TTC549 (cell line): Measurements from ENCODE around the gene ZNF14.
A peak's percentile ranks its signal among the peaks of the same experiment; 100 is the strongest.
"Not testable (repeated sequence)": the region's sequence is repeated elsewhere in the genome, so short reads cannot be mapped to it uniquely, and the experiment has no call there.

Source experiments
- FAIRE-seq: peaks from 2 replicates; lab custom pipeline; 2012; peaks lifted over from hg19 to GRCh38; lab: Jason Lieb, UNC

ZNF14 gene

DNA sequence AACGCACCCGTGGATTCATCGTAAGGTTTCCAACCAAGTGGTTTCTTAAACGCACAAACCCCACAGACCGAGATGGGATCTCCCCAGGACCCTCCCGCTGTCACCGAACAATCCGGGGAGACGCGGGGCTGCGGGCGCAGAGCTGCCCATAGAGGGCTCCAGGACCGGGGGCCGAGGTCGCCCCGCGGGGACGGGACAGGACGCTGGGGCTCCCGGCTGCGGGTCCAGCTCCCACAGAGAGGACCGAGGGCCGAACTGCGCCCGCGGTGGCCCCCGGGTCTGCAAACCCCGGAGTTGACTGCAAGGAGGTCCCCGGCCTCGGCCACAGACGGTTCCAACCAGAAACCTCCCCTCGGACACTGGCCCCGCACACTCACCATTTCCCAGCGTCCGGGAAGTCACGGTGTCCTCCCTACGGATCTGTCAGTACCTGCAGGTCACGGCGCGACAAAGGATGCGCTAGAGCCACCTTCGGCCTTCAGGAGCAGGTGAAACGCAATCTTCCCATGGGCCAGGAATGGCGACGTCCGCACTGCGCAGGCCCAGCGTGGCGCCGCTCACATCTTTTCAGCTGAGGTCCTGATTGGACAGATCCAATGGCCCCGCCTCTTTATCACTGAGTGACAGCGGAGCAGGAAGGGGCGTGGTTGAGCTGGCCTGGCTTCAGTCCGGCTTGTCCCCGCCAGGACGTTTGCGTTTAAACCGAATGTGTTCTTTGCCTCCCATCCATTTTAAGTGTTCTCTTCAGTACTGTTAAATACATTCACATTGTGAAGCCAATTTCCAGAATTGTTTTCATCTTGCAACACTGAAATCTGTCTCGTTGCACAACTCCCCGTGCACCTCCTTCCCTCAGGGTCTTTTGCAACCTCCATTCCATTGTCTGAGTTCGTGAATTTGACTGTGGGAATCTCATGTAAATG lies at the start of gene ZNF14:
Gene ZNF14 (minus strand): TSS at position 534 of the 923 bp plus-strand sequence. CDS start 154 bp downstream, at position 380.
- peak; percentile 87 for FAIRE-seq

GRCh38 chr19:19781791-19782190 lies 48.9 kb upstream of the ZNF14 start:
- FAIRE-seq = not testable (repeated sequence)

- FAIRE-seq = no peak
Measured at GRCh38 chr19:19778666-19779065, 45.8 kb upstream of the ZNF14 start.

DNA sequence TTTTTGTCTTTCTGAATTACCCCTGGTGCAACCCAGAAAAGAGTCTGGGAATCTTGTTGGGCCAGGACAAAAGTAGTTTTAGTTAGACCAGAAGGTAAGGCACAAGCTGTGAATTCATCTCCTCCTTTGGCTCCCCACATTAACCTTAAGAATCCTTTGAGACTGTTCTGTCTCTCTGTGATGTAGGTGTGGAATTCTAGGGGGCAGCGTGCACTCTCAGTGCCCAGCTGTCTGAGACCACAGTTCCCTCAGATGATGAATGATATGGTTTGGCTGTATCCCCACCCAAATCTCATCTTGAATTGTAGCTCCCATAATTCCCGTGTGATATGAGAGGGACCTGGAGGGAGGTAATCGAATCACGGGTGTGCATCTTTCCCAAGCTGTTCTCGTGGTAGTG lies 44.8 kb upstream of the ZNF14 start:
- no peak for FAIRE-seq

GRCh38 chr19:19776206-19777008 lies 43.5 kb upstream of the ZNF14 start:
- FAIRE-seq = peak; percentile 97

GRCh38 chr19:19775891-19776205 lies 42.9 kb upstream of the ZNF14 start:
- no peak for FAIRE-seq

DNA sequence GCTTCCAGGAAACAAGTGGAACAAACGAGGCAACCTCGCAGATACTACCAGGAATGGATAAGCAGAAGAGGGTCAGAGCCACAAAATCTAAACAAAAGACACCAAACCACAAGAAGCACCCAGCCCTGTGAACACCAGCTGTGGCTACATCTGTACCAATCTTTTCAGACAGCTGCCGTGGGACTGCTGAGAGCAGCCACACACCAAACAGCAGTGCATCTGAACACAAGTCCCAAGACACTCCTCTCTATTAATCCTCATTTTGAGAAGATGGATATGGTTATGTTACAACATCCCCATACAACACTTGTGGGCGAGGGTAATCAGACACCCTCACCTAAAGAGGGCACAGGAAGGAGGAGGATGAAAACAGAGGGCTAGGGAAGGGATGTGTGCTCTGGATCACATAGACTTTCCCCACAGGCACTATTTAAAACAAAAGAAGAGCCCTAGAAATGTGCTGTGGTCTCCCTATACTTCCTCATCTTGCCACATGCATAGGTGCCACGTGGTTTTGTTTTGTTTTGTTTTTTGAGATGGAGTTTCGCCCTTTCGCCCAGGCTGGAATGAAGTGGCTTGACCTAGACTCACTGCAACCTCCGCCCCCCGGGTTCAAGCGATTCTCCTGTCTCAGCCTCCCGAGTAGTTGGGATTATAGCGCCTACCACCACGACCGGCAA lies 41.6 kb upstream of the ZNF14 start:
- no peak for FAIRE-seq

DNA sequence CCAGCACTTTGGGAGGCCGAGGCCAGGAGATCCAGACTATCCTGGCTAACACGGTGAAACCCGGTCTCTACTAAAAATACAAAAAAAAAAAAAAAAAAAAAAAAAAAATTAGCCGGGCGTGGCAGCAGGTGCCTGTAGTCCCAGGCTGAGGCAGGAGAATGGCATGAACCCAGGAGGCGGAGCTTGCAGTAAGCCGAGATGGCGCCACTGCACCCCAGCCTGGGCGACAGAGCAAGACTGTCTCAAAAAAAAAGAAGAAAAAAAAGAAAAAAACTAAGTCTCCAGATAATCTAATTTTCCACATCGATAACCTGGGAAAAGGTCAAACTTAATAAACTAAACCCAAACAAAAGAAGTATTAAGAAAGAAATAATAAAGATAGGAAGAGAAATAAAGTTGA lies 39.1 kb upstream of the ZNF14 start:
- not testable (repeated sequence) for FAIRE-seq

DNA sequence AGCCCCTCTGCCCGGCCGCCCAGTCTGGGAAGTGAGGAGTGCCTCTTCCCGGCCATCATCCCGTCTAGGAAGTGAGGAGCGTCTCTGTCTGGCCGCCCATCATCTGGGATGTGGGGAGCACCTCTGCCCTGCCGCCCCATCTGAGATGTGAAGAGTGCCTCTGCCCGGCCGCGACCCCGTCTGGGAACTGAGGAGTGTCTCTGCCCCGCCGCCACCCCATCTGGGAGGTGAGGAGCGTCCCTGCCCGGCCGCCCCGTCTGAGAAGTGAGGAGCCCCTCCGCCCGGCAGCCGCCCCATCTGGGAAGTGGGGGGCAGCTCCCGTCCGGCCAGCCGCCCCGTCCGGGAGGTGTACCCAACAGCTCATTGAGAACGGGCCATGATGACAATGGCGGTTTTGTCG lies 37.1 kb upstream of the ZNF14 start:
- not testable (repeated sequence) for FAIRE-seq

DNA sequence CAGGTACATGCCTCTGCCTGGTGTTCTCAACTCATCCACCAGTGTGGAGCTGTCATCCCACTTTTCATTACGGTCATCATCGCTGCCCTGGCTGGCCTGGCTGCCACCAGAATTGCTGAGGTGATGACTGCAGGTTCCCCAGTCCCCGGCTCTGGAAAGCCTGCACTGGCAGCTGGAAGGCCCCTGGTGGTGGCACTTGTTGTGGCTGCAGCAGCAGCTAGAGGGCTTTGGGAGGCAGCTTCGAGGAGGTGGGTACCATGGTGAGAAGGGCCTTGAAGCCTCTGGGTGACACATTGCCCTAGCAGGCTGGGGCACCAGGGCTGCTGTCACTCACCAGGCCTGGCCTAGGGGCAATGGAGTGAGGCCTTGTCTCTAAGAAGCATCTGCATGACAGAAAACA lies 25.3 kb upstream of the ZNF14 start:
- FAIRE-seq = no peak

GRCh38 chr19:19752760-19753403 lies 20.0 kb upstream of the ZNF14 start:
- no peak for FAIRE-seq

- FAIRE-seq = no peak
Measured at GRCh38 chr19:19751846-19752245, 18.9 kb upstream of the ZNF14 start.

DNA sequence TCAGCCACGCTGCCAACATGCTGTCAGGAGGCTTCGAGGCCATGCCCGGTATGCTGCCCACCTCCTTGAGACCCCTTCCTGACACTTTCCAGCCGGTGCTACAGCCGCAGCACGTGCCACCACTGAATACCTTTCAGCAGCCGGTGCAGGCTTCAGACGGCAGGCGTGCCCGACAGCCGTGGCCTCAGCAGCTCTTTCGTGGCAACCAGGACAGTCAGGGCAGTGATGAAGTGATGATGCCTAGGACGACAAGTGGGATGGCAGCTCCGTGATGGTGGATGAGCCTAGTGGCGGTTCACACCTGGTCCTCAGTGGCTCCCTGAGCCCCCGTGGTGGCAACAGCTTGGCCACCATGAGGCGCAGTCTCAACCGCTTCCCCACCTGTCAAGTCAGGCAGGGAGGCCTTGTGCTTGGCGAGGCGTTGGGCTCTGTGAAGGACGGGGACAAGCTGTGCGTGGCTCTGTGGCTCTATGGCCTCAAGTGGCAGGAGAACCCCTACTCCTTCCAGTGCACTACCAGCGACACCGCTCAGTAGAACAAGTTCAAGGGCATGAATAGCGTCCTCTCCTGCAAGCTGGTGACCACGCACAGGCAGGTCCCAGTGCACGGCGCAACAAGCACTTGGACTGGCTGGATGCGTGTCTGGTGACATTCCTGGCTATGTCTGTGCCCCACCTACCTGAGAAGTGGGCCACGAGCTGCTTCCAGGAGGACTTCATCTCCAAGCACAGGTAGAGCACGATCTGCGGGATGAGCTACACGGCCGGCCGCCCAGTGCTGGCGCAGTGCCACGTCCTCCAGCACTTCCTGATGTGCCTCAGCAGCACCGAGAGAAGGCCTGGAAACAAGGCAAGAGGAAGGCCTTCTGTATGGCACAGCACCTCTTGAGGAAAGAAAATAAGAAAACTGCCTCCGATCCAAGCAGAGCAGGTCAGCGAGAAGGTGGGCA lies 18.2 kb upstream of the ZNF14 start:
- FAIRE-seq = no peak

DNA sequence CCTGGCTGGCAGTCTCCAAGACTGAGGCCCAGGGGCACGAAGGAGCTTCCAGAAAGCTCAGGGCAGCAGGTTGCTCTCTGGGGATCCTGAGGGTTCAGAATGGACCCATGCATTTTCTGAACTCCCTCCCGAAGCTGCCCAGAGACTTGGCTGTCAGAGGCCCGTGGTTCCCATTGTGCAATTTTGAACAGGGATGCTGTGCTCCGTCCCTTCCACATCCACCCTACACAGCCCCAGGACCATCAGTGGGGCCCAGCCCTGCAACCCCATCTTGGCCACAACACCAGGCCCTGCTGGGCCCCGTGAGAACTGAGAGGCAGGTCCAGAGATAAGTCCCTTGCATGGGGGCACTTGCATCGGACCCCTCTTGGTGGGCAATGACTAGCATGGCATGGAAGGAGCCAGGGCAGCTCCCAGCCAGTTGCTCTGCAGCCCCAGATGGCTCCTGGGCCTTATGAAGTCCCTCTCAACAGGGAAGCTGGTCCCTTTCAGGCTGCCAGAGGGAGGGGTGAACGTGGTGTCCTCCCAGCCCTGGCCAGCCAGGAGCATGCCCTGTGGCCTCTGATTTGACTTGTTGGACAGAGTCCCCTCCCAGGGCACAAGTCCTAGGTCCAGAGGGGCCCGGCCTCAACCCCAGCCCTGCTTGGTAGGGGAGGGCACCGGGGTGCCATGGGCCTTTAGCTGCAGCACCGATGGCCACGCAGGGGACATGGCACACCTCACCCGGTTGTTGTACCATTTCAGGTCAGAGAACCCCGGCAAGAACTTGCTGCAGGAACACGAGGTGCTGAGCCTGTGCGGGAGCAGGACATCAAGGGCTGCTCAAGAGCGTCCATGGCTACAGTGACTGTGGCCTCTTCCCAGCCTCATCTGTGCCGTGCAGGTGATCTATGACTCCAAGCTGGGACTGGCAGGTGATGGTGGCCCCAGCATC lies 17.3 kb upstream of the ZNF14 start:
- no peak for FAIRE-seq

DNA sequence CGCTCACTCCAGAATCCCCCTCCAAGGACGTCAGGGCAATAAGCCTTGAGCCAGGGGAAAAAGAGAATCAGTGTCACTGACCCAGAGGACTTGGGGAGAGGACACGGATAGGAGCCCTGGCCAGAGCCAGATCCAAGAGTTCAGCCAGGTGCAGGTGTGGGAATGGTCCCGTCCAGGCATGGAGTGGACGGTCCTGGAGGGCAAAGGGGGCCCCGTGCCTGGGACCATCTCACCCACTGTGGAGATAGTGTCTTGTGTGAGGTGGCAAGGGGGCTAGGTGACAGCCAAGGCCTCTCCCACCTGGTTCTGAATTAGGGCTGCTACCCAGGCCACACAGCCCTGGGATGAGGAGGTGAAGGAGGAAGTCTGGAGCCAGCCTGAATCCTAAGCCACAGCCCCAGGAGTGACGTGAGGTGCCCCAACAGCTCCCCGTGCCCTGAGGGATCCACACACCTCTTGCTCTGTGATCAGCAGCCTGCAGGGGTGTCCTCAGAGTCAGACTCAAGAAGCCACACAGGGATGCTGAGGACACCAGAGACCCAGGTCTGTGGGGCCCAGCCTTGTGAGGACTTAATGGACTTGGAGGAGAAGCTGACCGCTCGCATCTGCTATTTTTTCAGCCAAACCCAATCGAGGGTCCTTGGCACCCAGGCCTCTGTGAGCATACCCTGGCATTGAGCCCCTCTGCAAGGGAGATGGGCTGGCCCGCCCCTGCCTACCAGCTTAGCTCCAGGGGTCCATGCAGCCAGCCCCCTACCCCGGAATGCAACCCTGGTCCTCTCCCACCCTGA lies 16.4 kb upstream of the ZNF14 start:
- FAIRE-seq = no peak

DNA sequence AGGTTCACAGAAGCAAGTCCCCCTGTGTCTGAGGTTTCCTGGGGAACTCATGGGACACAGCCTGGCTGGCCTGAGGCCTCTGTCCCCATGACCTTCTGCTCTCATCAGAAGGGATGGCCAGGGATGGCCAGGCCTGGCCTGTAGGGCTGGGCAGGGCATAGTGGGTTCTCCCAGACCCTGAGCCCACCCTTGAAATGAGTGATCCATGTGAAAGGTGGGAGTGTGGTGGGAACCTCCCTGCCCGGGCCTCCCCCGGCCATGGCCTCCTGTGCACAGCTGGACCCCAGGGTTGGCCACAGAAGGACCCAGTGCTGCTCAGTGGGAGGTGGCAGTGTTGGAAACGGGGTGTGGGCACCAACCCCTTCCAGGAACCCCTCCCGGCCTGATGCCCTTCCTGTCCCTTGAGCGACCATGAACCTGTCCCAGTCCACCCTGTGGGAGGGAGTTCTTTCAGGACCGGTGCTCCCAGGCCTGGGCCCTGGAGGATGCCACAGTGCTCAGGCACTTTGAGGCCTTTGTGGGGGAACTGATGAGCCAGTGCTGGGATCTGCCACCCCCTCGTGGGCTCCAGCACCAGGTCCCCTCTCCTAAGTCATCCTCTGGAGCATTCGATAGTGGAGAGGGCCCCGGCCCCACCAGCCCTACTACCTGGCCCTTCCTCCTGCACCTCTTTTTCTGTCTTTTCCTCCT lies 15.5 kb upstream of the ZNF14 start:
- no peak for FAIRE-seq

DNA sequence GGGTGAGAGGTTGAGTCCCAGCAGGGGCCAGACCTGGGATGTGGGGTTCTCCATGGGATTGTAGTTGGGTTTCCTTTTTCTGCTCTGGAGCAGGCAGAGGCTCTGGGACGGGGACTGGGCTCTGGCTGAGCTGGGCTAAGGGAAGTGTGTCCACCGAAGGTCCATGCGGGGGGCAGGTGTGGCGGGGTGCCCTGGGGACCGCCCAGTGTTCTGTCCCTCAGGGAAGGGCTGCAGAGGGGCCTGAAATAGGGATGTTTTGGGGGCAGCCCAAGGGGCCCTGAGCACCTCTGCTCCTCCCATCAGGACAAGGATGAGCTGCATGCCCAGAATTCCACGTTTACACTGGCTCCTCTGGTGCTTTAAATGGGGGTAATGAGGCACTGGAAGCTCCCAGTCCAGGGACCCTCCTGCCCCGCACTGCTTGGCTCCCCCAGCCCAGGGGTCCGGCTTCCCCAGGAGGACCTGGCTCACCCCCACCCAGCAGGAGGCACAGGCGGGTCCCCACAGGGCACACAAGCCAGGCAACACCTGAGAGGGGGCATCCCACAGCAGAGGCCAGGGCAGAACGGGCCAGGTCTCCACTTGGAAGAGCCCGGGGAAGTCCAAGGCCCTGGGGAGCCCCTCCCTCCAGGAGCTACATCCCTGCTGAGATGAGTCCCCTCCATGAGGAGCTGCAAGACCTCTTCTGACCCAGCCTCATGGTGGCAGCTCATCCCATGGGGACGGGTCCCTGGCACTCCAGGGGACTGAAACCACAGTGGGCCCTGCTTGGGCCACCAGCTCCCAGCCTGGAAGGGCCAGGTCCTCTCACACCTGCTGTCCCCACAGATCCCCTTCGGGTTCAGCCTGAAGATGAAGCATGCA lies 14.7 kb upstream of the ZNF14 start:
- FAIRE-seq = no peak
